ENCODE measurements around the gene TCEANC2. TPM values are rescaled to one million over a fixed set of nuclear protein-coding genes. Genes with fewer than 3 reads are reported as not detected.

The TCEANC2 gene
- polyA plus RNA-seq, 1 of the 3 experiments (the other 2 are of a cell fraction), result 4.7 TPM

DNA sequence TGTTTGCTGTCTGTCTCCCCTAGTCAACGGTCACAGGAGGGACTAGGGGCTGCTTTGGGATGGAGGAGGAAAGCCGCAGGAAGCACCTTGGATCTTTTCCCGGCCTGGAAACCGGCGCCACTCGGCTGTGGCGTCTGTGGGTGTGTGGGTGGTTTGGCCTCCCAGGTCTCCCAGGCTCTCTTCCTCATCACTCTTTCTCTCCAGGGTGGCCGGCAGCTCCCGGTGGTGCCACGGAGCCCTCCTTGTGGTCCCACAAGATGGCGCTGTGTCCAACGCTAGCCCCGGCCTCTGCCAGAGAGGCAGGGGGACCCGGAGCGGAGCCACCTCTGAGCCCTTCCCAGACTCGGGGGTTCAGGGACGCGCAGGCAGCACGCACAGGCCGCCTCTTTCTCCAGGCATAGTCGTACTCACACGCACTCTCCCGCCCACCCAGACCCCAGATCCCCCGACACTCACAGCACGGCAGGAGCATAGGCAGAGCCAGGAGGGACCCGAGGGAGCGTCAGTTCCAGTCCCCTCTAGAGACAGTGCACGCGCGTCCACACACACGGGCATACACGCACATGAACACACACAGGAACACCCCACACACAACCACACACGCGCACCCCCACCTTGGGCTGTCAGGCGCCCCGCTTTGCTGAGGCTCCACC lies 68.2 kb downstream of the TCEANC2 start (continued):
- TF ChIP-seq USF2 (IDR thresholded peaks at IDR 0.05; ENCODE audit: borderline replicate concordance, low read depth, low read length) (no peak), TEAD4 (IDR thresholded peaks at IDR 0.05; ENCODE audit: borderline replicate concordance, insufficient read depth) (no peak), NRF1 (IDR thresholded peaks at IDR 0.05; ENCODE audit: low read depth, low read length) (no peak), EP300 (IDR thresholded peaks at IDR 0.05; ENCODE audit: borderline replicate concordance in 1 of 2, low read depth in 1 of 2, low read length in 1 of 2) (no peak), ZBTB33 (IDR thresholded peaks at IDR 0.05; ENCODE audit: borderline replicate concordance, low read depth) (no peak), GABPA (IDR thresholded peaks at IDR 0.05; ENCODE audit: low read depth) (no peak)
- TF ChIP-seq, protein P1, sequence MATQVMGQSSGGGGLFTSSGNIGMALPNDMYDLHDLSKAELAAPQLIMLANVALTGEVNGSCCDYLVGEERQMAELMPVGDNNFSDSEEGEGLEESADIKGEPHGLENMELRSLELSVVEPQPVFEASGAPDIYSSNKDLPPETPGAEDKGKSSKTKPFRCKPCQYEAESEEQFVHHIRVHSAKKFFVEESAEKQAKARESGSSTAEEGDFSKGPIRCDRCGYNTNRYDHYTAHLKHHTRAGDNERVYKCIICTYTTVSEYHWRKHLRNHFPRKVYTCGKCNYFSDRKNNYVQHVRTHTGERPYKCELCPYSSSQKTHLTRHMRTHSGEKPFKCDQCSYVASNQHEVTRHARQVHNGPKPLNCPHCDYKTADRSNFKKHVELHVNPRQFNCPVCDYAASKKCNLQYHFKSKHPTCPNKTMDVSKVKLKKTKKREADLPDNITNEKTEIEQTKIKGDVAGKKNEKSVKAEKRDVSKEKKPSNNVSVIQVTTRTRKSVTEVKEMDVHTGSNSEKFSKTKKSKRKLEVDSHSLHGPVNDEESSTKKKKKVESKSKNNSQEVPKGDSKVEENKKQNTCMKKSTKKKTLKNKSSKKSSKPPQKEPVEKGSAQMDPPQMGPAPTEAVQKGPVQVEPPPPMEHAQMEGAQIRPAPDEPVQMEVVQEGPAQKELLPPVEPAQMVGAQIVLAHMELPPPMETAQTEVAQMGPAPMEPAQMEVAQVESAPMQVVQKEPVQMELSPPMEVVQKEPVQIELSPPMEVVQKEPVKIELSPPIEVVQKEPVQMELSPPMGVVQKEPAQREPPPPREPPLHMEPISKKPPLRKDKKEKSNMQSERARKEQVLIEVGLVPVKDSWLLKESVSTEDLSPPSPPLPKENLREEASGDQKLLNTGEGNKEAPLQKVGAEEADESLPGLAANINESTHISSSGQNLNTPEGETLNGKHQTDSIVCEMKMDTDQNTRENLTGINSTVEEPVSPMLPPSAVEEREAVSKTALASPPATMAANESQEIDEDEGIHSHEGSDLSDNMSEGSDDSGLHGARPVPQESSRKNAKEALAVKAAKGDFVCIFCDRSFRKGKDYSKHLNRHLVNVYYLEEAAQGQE (IDR thresholded peaks at IDR 0.05; ENCODE audit: low read depth, low read length), result no peak
- TF ChIP-seq, protein P2, sequence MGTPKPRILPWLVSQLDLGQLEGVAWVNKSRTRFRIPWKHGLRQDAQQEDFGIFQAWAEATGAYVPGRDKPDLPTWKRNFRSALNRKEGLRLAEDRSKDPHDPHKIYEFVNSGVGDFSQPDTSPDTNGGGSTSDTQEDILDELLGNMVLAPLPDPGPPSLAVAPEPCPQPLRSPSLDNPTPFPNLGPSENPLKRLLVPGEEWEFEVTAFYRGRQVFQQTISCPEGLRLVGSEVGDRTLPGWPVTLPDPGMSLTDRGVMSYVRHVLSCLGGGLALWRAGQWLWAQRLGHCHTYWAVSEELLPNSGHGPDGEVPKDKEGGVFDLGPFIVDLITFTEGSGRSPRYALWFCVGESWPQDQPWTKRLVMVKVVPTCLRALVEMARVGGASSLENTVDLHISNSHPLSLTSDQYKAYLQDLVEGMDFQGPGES (IDR thresholded peaks at IDR 0.05; ENCODE audit: low read depth, low read length), result no peak

DNA sequence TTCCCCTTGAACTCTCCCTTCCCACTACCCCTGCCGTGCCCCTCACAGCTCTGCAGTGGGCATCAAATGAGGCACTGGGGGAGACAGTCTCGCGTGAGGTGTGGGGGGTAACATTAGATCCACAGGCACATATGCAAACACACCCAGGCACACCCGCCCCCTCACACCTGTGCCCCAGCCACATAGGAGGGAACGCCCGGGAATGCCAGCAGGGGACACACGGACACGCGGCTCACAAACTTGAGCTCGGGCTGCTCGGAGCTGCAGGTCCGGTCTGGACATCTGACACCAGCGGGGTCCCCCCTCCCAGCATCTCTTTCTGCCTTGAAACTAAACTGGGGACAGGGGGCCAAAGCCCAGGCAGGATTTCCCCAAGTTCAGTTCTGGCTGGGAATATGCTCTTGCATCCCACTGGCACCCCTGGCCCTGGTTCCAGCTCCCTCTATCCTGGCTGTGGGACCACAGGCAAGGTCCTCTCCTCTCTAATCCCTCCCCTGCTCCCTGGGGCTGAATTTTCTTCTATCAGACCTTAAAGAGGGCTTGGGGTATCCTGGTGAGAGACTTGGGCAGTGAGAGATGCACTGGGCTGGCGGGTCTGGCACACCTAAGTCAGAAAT lies 68.8 kb downstream of the TCEANC2 start:
- Histone ChIP-seq H3K79me2 (ENCODE audit: insufficient read depth) (no peaks in the 10 kb centered on the region), H3F3A (replicated peaks; ENCODE audit: insufficient read depth) (peaks cover 8% of the 10 kb centered on the region), H3K36me3 (replicated peaks in 1 of 2; ENCODE audit: control insufficient read depth in 1 of 2, insufficient read depth in 2 of 2, low read length in 1 of 2) (no peaks in the 10 kb centered on the region), H3K9me2 (no peaks in the 10 kb centered on the region), H4K20me1 (ENCODE audit: insufficient read depth) (no peaks in the 10 kb centered on the region), H2AFZ (ENCODE audit: low read depth) (no peak overlapping the region), H3K9me3 (no peaks in the 10 kb centered on the region), H3K4me1 (ENCODE audit: control insufficient read depth in 1 of 2, insufficient read depth in 2 of 2, low read depth in 1 of 2, low read length in 1 of 2) (peaks cover 4 to 5% of the 10 kb centered on the region in 2 experiments; a peak in 2 of 4 replicates), H3K4me2 (no peak overlapping the region), H3K9ac (no peak overlapping the region), H3K4me3 (ENCODE audit: low read depth in 2 of 2, low read length in 1 of 2) (no peak overlapping the region), H3K27me3 (ENCODE audit: insufficient read depth) (no peaks in the 10 kb centered on the region), H3K27ac (ENCODE audit: low read depth in 2 of 2, low read length in 1 of 2) (no peak overlapping the region)
- WGBS (ENCODE audit: low lambda C conversion rate), result 87% methylated on average over 9 of the region's 14 CpGs
- CTCF ChIA-PET, result interaction anchor here (0.5 to 6.4 kb wide), 30 partner anchors 8 to 693 kb away, joined by 3 to 75 read pairs (median 4); partner anchors contain the start of genes CYB5RL and MRPL37
- POLR2A ChIA-PET, result interaction anchor here (1.4 to 1.5 kb wide), 2 partner anchors 285 to 366 kb away, joined by 3 to 6 read pairs; no protein-coding TSS in a partner anchor
- no peak for DNase-seq
- TF ChIP-seq ZBTB33 (IDR thresholded peaks at IDR 0.05; ENCODE audit: borderline replicate concordance, low read depth) (no peak), GATA2 (CRISPR knock-in tag; IDR thresholded peaks at IDR 0.05) (no peak), TAF1 (IDR thresholded peaks at IDR 0.05; ENCODE audit: borderline replicate concordance, low read depth, low read length) (no peak), RFX5 (IDR thresholded peaks at IDR 0.05; ENCODE audit: low read length) (no peak), EZH2phosphoT487 (IDR thresholded peaks at IDR 0.05; ENCODE audit: borderline replicate concordance, low read depth) (no peak), RCOR1 (IDR thresholded peaks at IDR 0.05; ENCODE audit: low read length) (no peak), JUND (IDR thresholded peaks at IDR 0.05) (no peak), MEF2A (IDR thresholded peaks at IDR 0.05; ENCODE audit: borderline replicate concordance, low read depth) (no peak), FOSL2 (IDR thresholded peaks at IDR 0.05; ENCODE audit: borderline replicate concordance, low read depth) (no peak), FOXJ3 (CRISPR knock-in tag; IDR thresholded peaks at IDR 0.05) (no peak), TCF12 (IDR thresholded peaks at IDR 0.05) (no peak), POLR2AphosphoS5 (IDR thresholded peaks at IDR 0.05; ENCODE audit: low read depth, low read length) (no peak)
- TF ChIP-seq, protein P3, sequence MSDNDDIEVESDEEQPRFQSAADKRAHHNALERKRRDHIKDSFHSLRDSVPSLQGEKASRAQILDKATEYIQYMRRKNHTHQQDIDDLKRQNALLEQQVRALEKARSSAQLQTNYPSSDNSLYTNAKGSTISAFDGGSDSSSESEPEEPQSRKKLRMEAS (IDR thresholded peaks at IDR 0.05; ENCODE audit: low read depth), result no peak

Data from SK-N-SH (cell line).